Sigmoid colon (tissue), 4 donors: ENCODE measurements around the gene HNRNPC.

ENCODE experiments used
- EP300 ChIP-seq, 4 donors: sonication (generic); formaldehyde crosslinking; IDR thresholded peaks; one replicate each; pipeline ENCODE4 v1.6.1; 2017; ENCODE audit warnings: antibody characterized with exemption in 4 of 4
- POLR2A ChIP-seq, 2 donors: fragments of 450-650 bp; IDR thresholded peaks; one replicate each; pipeline ENCODE4 v1.6.1; 2016; ENCODE audit warnings: antibody characterized with exemption in 2 of 2, mild to moderate bottlenecking in 2 of 2, moderate library complexity in 2 of 2
- POLR2AphosphoS5 ChIP-seq, 4 donors: sonication (generic); formaldehyde crosslinking; IDR thresholded peaks; one replicate each; pipeline ENCODE4 v1.6.1; 2017; ENCODE audit warnings: antibody characterized with exemption in 4 of 4
- TF ChIP-seq, protein P1 (sequence below), 4 experiments: fragments of 450-650 bp in 3 of 4; fragments of 200-600 bp in 1 of 4; IDR thresholded peaks; one replicate each; pipeline ENCODE4 v1.5.1; 2016 to 2019; ENCODE audit warnings: antibody characterized with exemption in 4 of 4, mild to moderate bottlenecking in 3 of 4, moderate library complexity in 2 of 4

DNA sequence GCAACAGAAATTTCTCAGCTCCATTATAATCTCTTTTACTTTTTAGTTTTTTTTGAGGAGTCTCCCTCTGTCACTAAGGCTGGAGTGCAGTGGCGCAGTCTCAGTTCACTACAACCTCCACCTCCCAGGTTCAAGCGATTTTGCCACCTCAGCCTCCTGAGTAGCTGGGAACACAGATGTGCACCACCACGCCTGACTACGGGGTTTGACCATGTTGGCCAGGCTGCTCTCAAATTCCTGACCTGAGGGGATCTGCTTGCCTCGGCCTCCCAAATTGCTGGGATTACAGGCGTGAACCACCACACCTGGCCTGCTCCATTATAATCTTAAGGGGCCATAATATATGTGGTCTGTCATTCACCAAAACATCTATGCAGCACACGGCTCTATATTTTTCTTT is 23.4 kb downstream of the HNRNPC start:
- TF ChIP-seq POLR2A (IDR thresholded peaks at IDR 0.05) (no peak), EP300 (IDR thresholded peaks at IDR 0.05) (no peak), POLR2AphosphoS5 (IDR thresholded peaks at IDR 0.05) (no peak)
- TF ChIP-seq, protein P1, sequence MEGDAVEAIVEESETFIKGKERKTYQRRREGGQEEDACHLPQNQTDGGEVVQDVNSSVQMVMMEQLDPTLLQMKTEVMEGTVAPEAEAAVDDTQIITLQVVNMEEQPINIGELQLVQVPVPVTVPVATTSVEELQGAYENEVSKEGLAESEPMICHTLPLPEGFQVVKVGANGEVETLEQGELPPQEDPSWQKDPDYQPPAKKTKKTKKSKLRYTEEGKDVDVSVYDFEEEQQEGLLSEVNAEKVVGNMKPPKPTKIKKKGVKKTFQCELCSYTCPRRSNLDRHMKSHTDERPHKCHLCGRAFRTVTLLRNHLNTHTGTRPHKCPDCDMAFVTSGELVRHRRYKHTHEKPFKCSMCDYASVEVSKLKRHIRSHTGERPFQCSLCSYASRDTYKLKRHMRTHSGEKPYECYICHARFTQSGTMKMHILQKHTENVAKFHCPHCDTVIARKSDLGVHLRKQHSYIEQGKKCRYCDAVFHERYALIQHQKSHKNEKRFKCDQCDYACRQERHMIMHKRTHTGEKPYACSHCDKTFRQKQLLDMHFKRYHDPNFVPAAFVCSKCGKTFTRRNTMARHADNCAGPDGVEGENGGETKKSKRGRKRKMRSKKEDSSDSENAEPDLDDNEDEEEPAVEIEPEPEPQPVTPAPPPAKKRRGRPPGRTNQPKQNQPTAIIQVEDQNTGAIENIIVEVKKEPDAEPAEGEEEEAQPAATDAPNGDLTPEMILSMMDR (IDR thresholded peaks at IDR 0.05) = no peak
